Measurements from ENCODE around the gene PIF1.
"Not testable (repeated sequence)": the region's sequence is repeated elsewhere in the genome, so short reads cannot be mapped to it uniquely, and the experiment has no call there.

Gene PIF1

DNA sequence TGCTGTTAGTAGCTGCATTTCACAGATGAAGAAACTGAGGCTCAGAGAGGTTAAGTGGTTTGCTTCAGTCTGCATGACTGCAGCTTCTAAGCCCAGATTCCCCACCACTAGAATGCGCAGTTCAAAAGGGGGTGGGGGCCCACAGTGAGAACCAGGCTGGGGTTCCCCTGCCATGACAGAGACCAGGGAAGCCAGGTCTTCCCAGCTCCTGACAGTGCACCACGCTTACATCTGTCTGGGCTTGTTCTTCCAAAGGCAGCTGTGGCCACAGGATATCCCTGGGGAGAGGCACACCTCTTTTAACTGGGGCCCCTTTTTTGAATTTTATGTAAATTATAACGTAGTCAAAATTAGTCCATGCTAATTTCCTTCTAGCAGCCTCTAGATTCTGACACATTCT is 21.6 kb upstream of the PIF1 start:
- DNase-seq = no peak

DNA sequence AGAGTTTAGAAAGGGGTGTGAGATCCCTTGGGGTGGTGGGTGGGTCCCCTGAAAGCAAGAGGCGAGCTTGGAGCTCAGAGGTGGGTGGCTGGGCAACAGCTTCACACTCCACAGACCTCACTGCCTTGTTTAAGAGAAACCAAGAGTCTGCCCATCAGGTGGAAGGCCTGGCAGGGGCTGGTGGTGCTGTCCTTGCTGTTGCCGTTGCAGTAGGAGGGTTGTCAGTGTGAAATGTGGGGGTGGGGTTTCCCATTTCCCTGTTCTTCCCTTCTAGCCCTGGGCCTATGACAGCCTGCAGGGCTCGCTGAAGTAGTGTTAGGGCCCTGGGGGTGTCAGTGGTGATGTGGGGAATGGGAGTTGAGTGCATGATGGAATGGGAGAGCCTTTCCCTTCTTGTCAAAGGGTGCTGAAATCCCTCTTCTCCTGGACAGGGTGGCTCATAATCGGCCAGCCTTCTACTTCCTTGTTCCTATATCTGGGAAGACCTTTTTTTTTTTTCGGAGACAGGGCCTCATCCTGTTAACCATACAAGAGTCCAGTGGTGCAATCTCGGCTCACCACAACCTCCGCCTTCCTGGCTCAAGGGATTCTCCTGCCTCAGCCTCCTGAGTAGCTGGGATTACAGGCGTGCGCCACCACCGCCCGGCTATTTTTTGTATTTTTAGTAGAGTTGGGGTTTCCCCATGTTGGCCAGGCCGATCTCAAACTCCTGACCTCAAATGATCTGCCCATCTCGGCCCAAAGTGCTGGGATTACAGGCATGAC is 20.6 kb upstream of the PIF1 start:
- DNase-seq = no peak

DNA sequence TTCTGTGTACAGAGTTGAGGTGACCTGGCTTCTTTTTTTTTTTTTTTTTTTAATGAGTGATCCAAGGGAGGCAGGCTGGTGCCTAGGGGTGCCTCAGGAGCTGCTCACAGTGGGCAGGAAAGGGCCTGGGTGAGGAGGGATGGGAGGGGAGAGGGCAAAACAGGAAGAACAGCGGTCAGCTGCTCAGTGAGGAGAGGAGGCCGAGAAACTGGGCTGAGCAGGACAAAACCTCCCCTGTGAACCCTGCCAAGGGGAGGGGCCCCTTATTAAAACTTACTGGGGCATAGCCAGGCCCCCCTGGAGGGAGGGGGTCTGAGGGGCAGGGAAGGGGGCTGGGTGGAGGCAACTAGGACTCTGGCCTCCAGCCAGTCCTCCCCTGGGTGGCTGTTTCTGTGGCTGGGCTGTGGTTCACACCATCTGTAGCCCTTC is 19.8 kb upstream of the PIF1 start:
- DNase-seq = no peak

DNA sequence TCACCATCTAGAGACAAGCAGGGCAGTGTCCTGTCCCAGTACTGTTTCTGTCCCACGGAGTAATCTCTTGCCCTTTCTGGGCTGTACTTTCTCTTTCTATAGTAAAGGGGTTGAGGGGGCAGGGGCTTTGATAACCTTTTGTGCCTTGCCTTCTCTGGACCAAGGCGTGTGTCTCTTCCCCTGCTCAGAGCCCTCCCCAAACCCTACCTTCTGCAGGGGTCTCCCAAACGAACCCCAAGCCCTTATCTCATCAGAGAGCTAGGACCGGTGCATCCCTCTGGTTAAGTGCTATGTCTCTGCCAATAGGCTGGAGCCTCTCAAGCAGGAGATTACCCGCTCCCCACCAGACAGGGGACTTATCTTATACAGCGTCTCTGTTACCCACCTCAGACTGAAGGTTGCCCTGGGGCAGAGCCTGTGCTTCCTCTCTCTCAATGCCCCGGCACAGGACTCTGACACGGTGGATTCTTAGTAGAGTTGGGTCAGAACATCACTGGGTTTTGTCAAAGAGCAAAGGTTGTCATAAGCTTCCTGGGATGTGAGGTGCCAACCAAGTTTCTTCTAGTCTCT is 19.2 kb upstream of the PIF1 start:
- no peak for DNase-seq

DNA sequence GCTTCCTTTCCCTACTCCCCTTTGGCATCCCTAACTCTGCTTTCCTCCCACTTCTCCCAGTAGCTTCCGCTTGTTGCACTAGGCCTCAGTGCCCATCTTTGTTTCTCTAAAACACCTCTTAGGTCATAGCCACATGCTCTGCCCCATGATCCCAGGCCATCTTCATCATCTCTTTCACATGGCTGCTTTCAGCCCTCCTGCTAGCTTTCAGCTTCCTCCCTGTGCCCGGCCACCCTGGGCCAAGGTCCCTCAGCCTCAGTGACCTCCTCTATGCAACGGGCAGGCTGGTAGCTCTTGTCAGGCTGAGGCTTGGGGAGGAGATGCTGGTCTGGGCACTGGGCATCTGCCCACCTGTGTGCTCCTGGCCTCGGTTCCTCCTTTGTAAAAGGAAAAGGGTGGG is 18.5 kb upstream of the PIF1 start:
- DNase-seq = no peak

DNA sequence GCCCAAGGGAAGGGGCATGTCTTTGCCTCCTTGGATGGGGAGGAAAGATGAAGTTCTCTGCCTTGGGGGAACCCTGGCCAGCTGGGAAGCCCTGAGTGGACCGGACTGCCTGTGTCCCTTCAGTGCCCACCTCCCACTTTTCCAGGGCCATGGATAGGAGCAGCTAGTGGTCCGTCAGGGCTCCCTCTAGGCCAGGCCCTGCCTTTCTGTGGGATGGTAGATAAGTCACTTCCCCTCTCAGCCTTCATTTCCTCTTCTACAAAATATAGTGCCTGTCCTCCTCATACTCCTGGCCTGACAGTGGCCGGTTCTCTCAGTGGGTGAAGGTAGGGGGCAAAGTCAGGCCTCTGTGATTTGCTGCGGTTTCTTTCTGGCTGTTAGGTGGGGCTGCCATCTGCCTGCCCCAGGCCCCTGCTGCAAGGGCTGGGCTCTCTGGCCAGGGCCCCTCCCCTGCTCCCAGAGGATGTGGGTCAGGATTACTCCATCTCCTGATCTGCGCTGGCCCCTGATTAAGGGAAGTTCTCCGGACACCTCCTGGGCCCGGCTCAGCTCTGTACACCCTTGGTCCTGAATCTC is 17.6 kb upstream of the PIF1 start:
- no peak for DNase-seq

DNA sequence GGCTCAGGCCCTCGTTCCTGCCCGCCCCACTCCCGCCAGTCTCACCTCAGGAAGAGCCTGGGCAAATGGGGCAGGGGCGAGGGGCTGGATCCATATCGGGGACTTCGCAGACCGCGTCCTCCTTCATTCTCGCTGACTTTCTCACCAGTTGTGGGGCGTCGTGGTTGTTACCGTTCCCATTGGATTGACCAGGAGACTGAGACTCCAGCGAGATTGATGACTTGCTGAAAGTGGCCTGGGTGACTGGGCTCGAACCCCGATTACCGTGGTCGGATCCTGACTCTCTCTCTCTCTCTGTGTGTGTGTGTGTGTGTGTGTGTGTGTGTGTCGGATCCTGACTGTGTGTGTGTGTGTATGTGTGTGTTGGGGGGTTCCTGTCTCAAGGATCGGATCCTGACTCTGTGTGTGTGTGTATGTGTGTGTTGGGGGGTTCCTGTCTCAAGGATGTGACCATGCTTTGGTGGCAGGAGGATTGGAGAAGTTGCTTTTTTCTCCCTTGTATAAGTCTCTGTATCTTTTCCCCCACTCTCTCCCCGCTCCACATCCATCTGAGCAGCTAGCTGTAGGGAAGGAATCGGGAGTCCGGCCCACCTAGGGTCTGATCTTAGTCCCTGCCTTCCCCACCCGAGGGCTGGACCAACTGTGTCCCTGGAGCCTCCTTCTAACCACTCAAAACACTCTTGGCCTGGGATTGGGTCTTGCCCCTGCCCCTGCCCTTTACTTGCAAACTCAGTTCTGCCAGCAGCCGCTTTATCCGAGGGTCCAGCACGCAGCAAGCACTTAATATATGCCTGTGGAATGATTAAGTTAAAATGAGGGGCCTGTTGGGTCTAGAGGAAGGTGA is 16.9 kb upstream of the PIF1 start:
- DNase-seq = no peak

DNA sequence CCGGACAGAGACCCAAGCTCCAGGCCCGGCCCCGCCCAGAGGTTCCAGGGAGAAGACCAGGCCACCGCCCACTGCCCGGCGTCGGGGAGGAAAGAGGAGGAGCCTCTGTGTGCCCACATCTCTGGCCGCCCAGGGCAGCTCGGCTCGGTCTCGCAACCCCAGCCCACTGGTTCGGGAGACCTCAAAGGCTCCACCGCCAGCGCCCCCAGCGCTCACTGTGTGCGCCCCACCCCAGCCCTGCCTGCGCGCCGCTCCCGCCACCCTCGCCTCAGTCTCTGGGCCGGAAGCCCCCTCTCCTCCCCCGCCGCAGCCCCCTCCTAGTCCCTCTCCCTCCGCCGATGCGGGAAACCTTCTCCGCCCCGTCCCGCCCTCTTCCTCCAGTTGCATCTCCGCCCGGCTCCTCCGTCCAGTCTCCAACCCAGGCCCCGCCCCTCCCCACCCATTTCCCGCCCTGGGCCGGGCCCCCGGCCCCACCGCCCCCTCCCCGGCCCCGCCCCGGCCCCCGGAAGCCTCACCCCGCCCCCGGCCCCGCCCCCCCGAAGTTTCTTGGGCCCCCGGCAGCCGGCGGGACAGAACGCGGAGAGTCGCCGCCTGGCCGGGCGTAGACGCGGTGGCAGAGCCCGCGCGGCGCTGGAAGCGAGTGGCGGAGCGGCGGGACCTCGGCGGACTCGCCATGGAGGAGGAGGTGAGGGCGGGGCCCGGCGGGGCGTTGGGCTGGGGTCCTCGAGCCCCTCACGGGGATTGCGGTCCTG is 16.1 kb upstream of the PIF1 start, which contains the start of gene PLEKHO2:
TSS of gene PLEKHO2 (plus strand) at position 572 of the 752 bp plus-strand sequence. CDS start at position 674, 102 bp downstream.
- peak; percentile 79 for DNase-seq

DNA sequence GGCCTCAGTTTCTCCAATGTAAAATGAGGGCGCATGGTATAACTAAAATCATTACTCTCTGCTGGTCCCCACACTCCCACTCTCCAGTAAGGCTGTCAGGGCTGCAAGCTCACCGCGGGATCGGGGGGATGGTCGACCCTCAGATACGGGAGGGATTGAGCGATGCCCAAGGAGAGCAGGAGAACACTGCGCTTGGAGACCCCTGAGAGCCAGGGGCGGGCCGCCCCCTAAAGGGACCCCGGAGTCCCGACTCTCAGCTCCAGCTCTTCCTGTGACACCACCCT is 15.6 kb upstream of the PIF1 start:
- DNase-seq = no peak

DNA sequence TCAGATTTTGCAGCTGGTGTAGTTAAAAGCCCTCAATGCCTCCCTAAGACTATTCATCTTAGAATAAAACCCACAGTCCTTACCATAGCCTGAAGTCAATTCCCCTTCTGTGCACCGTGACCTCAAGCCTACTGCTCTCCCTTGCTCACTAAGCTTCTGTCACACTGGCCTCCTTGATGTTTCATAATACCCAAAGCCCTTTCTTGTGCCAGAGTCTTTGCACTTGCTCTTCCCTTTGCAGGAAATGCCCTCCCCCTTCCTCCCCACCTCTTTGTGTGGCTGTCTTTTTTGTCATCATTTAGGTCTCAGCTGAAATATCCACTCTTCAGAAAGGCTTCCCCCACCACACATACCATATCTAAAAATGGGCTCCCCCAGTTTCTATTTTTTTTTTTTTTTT is 12.1 kb upstream of the PIF1 start:
- peak; percentile 38 for DNase-seq

DNA sequence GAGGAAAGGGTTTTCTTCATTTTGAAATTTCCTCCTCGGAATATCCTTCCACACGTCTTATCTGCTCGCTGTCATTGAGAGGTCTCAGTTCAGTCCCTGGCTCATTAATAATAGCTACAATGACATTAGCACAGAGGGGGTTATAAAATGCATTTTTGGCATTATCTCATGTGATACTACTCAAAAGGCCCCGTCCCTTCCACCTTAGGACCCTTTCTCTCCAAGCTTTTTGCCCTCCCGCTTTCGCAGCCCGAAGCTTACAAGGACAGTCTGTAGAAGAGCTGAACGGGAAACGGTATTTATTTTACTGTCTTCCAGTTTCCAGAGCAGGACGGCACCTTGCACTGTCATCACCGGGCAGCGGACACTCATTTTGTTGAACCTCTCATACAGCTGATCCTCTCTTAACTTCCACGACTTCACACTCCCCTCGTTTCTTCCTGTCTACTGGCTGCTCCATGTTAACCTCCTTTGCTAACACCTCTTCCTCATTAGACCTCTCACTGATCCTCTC is 10.6 kb upstream of the PIF1 start:
- no peak for DNase-seq

DNA sequence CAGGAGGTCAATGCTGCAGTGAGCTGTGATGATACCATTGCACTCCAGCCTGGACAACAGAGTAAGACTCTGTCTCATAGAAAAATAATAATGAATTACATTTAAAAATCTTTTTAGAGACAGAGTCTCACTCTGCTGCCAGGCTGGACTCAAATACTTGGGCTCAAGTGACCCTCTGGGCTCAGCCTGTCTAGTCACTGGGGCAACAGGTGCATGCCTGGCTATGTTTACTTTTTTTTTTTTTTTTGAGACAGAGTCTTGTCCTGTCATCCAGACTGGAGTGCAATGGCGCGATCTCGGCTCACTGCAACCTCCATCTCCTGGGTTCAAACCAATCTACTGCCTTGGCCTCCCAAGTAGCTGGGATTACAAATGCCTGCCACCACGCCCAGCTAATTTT is 8.2 kb upstream of the PIF1 start:
- no peak for DNase-seq

DNA sequence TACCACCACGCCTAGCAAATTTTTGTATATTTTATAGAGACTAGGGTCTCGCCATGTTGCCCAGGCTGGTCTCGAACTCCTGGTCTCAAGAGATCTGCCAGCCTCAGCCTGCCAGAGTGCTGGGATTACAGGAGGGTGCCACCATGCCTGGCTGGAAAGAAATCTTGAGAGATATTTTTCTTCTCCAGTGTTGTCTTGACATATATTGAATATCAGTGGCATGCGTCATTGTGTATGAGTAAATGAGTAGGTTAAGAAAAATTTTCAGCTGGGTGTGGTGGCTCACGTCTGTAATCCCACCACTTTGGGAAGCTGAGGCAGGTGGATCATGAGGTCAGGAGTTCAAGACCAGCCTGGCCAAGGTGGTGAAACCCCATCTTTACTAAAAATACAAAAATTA is 3.5 kb upstream of the PIF1 start:
- DNase-seq = no peak

DNA sequence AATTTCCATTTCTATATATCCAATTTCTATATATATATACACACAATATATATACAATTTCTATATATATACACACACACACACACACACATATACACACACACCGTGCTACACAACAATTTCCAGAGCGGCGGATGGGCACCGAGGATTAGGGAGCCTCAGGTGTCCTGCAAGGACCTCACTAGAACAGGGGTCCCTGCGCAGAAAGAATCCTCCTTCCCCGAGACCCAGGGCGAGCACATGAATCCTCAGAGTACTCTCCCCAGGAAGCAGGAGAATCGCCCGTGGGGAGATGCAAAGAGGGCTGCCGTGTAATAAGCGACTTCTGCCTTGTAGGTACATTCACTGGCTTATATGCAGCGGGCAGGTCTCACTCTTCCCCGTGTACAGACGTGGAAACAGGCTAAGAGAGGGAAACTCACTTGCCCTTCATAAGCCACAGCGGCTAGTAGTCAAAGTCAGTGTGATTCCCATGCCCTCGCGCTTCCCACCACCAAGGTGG is 467 bp downstream of the PIF1 start:
- no peak for DNase-seq

DNA sequence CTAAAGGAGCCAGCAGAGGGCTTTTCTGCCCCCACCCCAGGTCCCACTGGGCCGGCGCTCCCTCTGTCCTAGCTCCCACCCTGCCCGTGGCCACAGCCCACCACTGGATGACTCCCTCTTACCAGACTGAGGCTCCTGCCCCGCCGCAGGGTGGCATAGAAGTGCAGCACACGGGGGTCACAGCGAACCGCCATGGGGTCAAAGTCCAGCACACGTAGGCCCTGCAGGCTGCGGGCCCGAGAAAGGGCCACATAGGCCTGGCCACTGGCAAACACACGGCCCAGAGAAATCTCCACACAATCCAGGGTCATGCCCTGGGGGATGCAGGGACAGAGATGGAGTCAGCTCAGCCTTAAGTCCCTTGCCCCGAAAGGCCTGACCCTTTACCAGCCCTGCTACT is 9.0 kb downstream of the PIF1 start:
- DNase-seq = no peak

DNA sequence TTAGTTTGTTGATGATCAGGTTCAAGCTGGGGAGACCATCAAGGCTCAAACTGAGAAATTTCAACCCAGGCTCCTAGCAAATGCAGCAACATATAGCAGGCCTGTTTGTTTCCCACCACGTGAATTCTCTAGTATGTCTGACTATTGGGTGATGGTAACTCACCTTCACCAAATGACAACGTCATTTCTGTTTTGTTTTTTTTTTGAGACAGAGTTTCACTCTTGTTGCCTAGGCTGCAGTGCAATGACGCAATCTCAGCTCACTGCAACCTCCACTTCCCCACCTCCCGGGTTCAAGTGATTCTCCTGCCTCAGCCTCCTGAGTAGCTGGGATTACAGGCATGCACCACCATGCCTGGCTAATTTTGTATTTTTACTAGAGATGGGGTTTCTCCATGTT is 10.5 kb downstream of the PIF1 start:
- not testable (repeated sequence) for DNase-seq

DNA sequence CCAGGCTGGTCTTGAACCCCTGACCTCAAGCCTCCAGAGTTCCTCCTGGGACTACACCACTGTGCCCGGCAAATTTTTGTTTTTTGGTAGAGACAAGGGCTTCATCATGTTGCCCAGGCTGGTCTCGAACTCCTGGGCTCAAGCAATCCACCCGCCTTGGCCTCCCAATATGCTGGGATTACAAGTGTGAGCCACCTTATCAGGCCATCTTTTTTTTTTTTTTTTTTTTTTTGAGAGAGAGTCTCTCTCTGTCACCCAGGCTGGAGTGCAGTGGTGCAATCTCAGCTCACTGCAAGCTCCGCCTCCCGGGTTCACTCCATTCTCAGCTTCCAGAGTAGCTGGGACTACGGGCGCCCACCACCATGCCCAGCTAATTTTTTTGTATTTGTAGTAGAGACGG is 11.2 kb downstream of the PIF1 start:
- not testable (repeated sequence) for DNase-seq

DNA sequence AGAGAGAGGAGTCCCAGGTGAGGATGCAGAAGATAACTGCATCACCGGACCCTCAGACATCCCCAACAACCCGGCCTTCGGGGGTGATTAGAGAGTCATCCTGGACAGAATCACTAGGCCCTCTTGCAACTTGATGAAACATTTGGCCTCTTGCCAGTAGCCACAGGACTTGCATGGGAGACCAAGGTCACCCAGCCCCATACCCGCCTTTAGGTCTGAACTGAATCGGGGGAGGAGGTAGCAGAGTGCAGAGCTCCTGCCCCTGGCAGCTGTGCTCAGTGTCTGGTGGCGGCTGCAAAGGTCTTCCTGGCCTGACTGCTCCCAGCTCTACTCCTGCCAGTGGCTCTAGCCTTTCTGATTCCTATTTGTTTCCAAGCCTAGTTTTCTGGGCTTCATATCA is 12.4 kb downstream of the PIF1 start:
- no peak for DNase-seq

DNA sequence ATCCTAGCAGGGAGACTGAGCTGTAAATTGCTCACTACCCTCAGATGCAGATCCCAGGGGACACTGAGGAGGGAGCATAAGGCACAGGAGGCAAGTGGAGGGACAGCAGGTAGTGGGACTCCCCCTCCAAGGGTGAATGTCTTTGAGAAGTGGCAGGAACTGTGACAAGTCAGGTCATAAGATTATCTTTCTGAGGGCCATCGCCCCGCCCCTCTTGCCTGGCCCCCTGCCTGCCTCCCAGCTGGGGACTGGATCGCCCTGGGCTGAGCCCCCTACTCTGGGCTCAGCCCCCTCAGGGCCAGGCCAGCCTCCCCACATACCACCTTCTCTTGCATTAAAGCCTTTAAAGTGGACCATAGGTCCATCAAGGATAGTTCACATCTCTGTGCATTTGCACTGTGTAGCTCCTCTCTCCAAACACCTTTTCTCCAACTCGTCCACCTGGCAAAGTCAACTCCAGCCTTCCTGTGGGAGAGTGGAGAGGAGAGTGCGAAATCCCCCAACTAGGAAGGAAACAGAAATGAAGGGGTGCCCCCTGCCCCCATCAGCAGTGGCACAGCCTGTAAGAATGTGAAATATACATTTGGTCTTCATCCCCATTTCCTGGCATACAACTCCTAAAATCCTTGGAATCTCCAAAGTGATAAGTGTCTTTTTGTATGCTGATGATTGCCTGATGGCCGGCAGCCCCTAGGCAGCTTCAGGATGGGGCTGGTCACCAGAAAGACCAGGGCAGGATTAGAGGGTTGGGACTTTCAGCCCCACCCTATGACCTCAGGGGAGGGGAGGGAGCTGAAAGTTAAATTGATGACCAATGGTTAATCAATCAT is 14.7 kb downstream of the PIF1 start:
- DNase-seq = no peak

DNA sequence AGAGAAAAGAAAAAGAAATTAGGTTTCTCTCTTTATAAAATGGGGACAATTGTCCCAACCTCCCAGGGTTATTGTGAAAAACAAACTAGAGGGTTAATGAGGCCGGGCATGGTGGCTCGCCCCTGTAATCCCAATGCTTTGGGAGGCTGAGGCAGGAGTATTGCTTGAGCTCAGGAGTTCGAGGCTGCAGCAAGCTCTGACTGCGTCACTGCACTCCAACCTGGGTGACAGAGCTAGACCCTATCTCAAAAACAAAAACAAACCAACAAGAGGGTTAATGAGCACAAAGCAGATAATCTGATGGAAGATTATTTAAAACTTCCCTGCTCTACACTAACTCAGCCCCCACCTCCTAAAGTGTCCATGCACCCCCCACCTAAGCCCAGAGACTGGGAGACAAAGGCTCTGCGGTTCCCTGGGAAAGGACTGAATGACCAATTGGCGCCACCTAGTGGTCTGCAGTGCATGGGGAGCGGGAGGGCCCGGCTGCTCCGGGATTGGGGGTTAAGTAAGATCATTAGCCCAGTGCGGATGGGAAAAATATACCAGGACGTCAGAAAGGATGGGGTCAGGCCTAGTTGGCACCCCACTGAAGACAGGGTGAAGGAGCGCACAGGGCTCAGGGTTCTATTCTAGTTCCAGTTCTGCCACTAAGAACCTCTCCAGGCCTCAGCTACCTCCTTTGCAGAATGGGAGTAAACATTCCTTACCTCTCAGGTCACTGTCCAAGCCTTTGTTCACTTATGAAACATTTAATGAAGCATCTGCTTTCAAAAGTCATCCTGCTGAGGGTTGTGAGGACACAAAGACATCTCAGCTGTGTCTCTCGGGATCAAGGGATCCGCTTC is 15.6 kb downstream of the PIF1 start:
- peak; percentile 65 for DNase-seq

Measured in activated CD8-positive, alpha-beta memory T cell treated with anti-CD3 and anti-CD28 coated beads, Interleukin-2, amount 50 U/mL, for 4 hours (primary cell).